Fibroblast of lung (primary cell): ENCODE data around the gene DACH2. TPM values are rescaled to one million over a fixed set of nuclear protein-coding genes. Genes with fewer than 3 reads are reported as not detected.

Experiments used
- DNase-seq, 2 donors: peaks; one replicate each; pipeline versions ENCODE4 v3.0.0 to v3.0.0-alpha.2; 2010; ENCODE audit warnings: low read depth in 2 of 2
- H2AFZ ChIP-seq: 2 replicates; pipeline ENCODE4 v1.5.1; 2012; ENCODE audit warnings: low read length, control low read depth, inconsistent platforms
- H3K27ac ChIP-seq: 2 replicates; pipeline ENCODE4 v1.5.1; 2011; ENCODE audit warnings: low read length, control low read depth; ENCODE audit not compliant: insufficient read depth
- H3K27me3 ChIP-seq: 2 replicates; pipeline ENCODE4 v1.5.1; 2011; ENCODE audit warnings: mild to moderate bottlenecking, low read length; ENCODE audit not compliant: control insufficient read depth, insufficient read depth
- H3K36me3 ChIP-seq: 2 replicates; pipeline ENCODE4 v1.5.1; 2011; ENCODE audit warnings: low read length; ENCODE audit not compliant: control insufficient read depth, insufficient read depth
- H3K4me1 ChIP-seq: 2 replicates; pipeline ENCODE4 v1.5.1; 2011; ENCODE audit warnings: low read length; ENCODE audit not compliant: control insufficient read depth, insufficient read depth; ENCODE audit errors: extremely low read depth
- H3K4me2 ChIP-seq: 2 replicates; pipeline ENCODE4 v1.5.1; 2011; ENCODE audit warnings: low read length, control low read depth; ENCODE audit not compliant: insufficient read depth; ENCODE audit errors: extremely low read depth
- H3K4me3 ChIP-seq, 4 experiments: fragments of 200-600 bp in 1 of 4; sonication (generic) in 1 of 4; replicated peaks in 1 of 4; 2 replicates each; pipeline ENCODE4 v1.5.1; 2011 to 2016; ENCODE audit warnings: low read length in 4 of 4, low read depth in 3 of 4, mild to moderate bottlenecking in 3 of 4, control low read depth in 2 of 4, inconsistent platforms in 1 of 4, mixed read lengths in 1 of 4; ENCODE audit not compliant: insufficient read depth in 1 of 4; ENCODE audit errors: control extremely low read depth in 1 of 4
- H3K79me2 ChIP-seq: 2 replicates; pipeline ENCODE4 v1.5.1; 2012; ENCODE audit warnings: mild to moderate bottlenecking, low read length, inconsistent platforms; ENCODE audit not compliant: control insufficient read depth, insufficient read depth
- H3K9ac ChIP-seq: 2 replicates; pipeline ENCODE4 v1.5.1; 2011; ENCODE audit warnings: mild to moderate bottlenecking, low read length, control low read depth; ENCODE audit not compliant: insufficient read depth
- H3K9me3 ChIP-seq: 2 replicates; pipeline ENCODE4 v1.5.1; 2012; ENCODE audit warnings: low read depth, low read length; ENCODE audit not compliant: control insufficient read depth, insufficient read depth
- H4K20me1 ChIP-seq: 2 replicates; pipeline ENCODE4 v1.5.1; 2011; ENCODE audit warnings: low read length; ENCODE audit not compliant: control insufficient read depth, insufficient read depth; ENCODE audit errors: extremely low read depth
- CTCF ChIP-seq, 2 donors: IDR thresholded peaks in 1 of 2; conservative IDR thresholded peaks in 1 of 2; 1 replicate in 1 of 2; 2 replicates in 1 of 2; pipeline ENCODE4 v1.5.1; 2011 to 2012; ENCODE audit warnings: low read length in 2 of 2, control low read depth in 1 of 2, inconsistent platforms in 1 of 2, low read depth in 1 of 2, mild to moderate bottlenecking in 1 of 2
- EZH2 ChIP-seq: IDR thresholded peaks from 2 replicates; pipeline ENCODE4 v1.5.1; 2012; ENCODE audit warnings: low read length, control low read depth, mild to moderate bottlenecking; ENCODE audit errors: missing control alignments
- polyA plus RNA-seq, 2 donors: library from polyadenylated mRNA; depleted of rRNA in 1 of 2; stranded (reverse) in 1 of 2; unstranded in 1 of 2; fragments of >200 nt; gene quantifications; 2 replicates each; pipeline ENCODE4 v1.2.1, GENCODE V29; 2011 to 2012; ENCODE audit warnings: missing spikeins in 1 of 2
- total RNA-seq: library from RNA; depleted of rRNA; stranded (reverse); fragments of >200 nt; gene quantifications from 2 replicates; pipeline ENCODE4 v1.2.1, GENCODE V29; 2014

Gene DACH2
- total and polyA plus RNA-seq, 2 donors (not counting 1 experiment from before 2014, with no cell fraction given): 0.24 to 0.99 TPM

DNA sequence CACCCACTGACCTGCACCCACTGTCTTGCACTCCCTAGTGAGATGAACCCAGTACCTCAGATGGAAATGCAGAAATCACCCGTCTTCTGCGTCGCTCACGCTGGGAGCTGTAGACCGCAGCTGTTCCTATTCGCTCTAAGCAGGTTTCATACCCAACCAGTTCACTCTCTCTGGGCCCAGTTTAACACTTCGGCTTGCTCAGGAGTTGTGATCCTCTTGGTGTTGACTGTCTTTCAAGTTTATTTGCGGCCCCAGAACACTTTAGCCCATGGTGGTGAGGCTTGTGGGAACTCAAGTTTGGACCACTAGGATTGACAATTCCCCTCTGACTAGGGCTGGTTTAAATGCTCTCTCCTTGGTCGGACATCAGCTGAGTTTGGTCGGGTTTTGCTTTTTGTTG, 147.0 kb downstream of the DACH2 start:
- Histone ChIP-seq H3K27ac (no peak overlapping the region), H3K36me3 (no peaks in the 10 kb centered on the region), H4K20me1 (no peaks in the 10 kb centered on the region), H3K27me3 (no peaks in the 10 kb centered on the region), H3K9me3 (no peaks in the 10 kb centered on the region), H3K4me1 (no peaks in the 10 kb centered on the region), H3K4me3 (no peak overlapping the region), H2AFZ (no peak overlapping the region), H3K4me2 (no peak overlapping the region), H3K9ac (no peak overlapping the region), H3K79me2 (no peaks in the 10 kb centered on the region)
- DNase-seq: no peak
- TF ChIP-seq EZH2 (no peak), CTCF (conservative IDR thresholded peaks at IDR 0.05 in 1 of 2, IDR thresholded peaks at IDR 0.05 in 1 of 2; ENCODE audit: low read depth in 1 of 2, low read length in 2 of 2) (no peak)

- H3K79me2 ChIP-seq: no peaks in the 10 kb centered on the region
Observed at GRCh38 chrX:86322913-86323312, 174.7 kb downstream of the DACH2 start.

DNA sequence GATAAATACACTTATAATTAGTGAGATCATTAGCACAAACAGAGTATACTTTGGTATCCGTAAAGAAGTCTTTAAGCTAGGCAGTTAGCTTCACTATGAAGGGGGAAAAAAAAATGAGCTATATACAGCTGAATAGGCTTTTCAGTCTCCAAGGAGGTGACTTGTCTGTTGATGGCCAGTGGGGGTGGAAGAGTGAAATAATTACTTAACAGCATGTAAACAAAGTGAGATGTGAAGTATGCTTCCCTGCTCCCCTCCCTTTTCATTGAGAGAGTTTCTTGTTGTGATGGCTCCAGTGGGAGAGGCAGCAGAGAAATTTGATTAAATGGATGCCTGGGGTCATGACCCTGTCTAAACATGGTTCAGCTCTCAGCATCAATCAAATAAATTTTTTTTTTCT, 180.9 kb downstream of the DACH2 start:
- H3K9me3 ChIP-seq: no peaks in the 10 kb centered on the region
- no peak overlapping the region for H3K4me2 ChIP-seq
- no peak for TF ChIP-seq EZH2
- no peak overlapping the region for H3K27ac ChIP-seq
- H3K9ac ChIP-seq: no peak overlapping the region
- H3K4me3 ChIP-seq: no peak overlapping the region
- no peak overlapping the region for H2AFZ ChIP-seq
- H3K27me3 ChIP-seq: no peaks in the 10 kb centered on the region
- H4K20me1 ChIP-seq: no peaks in the 10 kb centered on the region
- no peaks in the 10 kb centered on the region for H3K36me3 ChIP-seq
- no peaks in the 10 kb centered on the region for H3K4me1 ChIP-seq
- no peak for DNase-seq
- H3K79me2 ChIP-seq: no peaks in the 10 kb centered on the region

More at GRCh38 chrX:86322913-86323312, 174.7 kb downstream of the DACH2 start:
- H3K4me3 ChIP-seq: no peak overlapping the region
- H2AFZ ChIP-seq: no peak overlapping the region
- no peaks in the 10 kb centered on the region for H3K4me1 ChIP-seq
- DNase-seq: no peak
- H3K27me3 ChIP-seq: no peaks in the 10 kb centered on the region
- H4K20me1 ChIP-seq: no peaks in the 10 kb centered on the region
- no peak overlapping the region for H3K27ac ChIP-seq
- H3K9me3 ChIP-seq: no peaks in the 10 kb centered on the region
- no peak overlapping the region for H3K9ac ChIP-seq
- H3K36me3 ChIP-seq: no peaks in the 10 kb centered on the region
- TF ChIP-seq EZH2 (no peak), CTCF (conservative IDR thresholded peaks at IDR 0.05 in 1 of 2, IDR thresholded peaks at IDR 0.05 in 1 of 2; ENCODE audit: low read depth in 1 of 2, low read length in 2 of 2) (no peak)
- no peak overlapping the region for H3K4me2 ChIP-seq
